HG03571 (cell line): Measurements from ENCODE around the gene TBX1.

ENCODE experiments used
- ATAC-seq: cut with Tn5 transposase; IDR thresholded peaks from one replicate; pipeline ENCODE4 v1.9.1; 2021; ENCODE audit not compliant: unreplicated experiment

Gene TBX1

DNA sequence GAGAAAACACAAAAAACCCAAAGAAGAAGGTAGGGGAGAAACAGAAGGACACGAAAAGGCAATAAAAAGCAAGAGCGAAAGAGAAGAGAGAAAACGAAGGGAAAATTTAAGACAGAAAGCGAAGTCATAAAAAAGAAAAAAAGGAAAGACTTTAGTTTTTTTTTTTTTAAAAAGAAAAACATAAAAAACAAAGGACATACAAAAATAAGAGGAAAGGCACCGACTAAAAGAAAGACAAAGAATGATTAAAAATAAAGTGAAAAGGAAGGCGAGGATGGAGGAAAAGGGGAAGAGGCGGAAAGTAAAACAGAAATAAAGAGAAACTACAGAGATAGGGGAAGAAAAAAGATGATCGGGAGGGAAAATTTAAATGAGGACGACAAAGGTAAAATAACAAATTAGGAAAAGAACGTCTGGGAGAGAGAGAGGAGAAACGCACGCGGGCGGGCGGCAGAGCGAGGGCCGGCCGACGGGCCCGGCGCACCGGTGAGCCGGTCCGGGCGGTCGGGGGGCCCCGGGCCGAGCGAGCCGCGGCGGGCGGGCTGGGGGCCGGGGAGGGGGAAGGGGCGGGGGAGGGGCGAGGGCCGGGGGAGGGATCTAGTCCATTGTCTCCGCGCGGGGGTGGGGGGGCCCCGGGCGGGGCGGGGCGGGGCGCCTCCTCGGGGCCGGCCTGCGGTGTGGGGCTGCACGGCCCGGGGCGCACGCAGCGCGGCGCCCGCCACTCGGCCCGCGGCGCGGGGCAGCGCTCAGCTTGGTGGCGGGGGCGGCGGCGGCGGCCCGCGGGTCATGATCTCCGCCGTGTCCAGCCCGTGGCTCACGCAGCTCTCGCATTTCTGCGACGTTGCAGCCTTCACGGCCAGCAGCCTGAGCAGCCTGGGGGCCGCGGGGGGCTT is at the start of gene TBX1:
Gene TBX1, plus strand, starts transcription at position 721 of the 893 bp plus-strand sequence. Its CDS starts 66 bp downstream, at position 787.
- no peak for ATAC-seq

- no peak for ATAC-seq
Observed at GRCh38 chr22:19713245-19713644, 47.3 kb upstream of the TBX1 start.

- no peak for ATAC-seq
Observed at GRCh38 chr22:19713650-19714311, 46.8 kb upstream of the TBX1 start.

DNA sequence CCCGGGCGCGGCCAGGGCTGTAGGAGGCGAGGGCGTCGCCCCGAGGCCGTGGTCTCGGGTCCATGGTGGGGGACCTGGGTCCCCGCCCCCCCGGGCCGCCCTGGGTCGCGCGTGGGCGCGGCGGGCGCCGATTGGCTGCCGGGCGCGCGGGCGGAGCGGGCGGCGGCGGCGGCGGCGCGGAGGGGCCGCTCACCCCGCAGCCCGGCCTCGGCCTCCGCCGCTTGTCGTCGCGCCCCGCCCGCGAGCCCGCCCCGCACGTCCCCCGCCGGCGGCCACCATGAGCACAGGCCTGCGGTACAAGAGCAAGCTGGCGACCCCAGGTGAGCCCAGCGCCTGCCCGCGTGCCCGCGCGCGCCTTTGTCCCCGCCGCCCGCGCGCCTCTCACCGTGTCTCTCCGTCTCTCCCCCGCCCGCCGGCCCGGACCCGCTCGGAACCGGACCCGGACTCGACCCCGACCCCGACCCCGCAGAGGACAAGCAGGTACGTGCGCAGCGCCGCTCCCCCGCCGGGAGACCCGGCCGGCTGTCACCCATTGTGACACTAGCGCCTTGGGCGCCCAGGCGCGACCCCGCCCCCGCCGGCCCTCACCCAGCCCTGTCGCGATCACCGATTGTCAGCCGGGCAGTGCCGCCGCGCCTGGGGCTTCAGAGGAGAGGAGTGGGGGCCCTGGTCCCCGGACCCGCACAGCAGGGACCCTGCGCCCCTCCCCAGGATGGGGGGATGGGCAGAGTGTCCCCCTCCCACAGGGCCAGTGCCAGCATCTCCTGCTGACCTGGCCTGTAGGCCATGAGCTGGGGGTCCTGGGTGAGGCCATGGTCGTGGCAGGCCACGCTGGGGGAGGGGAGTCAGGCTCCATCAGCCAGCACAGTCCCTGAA is 46.0 kb upstream of the TBX1 start, which contains the start of gene SEPTIN5:
Gene SEPTIN5, plus strand, starts transcription at position 192 of the 876 bp plus-strand sequence. Its CDS starts 86 bp downstream, at position 278.
- ATAC-seq = no peak

DNA sequence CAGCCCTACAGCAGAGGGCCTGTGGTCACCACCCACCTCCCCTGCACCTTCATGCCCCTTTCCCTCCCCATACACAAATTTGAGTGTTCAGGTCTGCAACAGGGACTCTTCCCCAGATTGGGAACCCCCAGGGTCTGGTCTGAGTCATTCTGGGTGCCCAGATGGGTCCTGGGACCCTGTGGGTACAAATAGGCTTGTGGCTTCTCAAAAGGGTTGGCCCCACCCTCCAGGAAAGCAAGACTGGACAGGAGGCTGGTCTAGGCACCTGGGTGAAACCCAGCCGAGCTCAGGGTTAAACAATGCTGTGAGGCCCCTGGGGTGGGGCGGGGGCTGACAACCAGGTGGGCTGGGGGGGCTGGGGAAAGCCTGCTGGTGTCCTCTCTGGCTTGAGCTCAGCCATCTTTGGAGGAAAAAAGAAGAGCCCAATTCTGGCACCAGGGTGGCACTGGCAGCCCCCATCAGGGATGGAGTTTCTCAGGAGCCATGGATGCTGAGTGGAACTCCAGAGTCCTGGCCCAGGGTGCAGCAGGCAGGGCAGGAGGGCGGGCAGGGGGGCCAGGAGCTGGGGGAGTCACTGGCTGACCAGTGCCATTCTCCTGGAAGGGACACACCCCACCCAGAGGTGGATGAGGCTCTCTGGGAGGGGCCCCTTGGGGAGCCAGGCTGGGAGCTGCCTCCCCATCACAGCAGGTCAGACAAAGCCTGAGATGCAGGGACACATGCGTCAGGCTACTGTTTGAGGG is 45.2 kb upstream of the TBX1 start:
- ATAC-seq = no peak

- ATAC-seq = no peak
Observed at GRCh38 chr22:19716041-19716828, 44.3 kb upstream of the TBX1 start.

DNA sequence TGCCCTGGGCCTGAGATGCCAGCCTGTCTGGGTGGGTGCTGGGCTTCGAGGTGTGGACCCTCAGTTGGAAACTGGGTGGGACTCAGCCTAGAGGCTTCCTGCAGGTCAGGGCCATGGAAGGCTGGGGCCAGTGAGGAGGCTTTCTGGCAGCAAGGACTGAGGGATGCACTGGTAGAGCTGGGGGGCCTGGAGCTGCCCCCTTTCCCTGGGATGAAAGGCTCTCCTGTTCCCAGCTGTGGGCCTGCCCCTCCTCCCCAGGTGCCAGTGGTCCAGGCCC is 43.8 kb upstream of the TBX1 start:
- no peak for ATAC-seq

DNA sequence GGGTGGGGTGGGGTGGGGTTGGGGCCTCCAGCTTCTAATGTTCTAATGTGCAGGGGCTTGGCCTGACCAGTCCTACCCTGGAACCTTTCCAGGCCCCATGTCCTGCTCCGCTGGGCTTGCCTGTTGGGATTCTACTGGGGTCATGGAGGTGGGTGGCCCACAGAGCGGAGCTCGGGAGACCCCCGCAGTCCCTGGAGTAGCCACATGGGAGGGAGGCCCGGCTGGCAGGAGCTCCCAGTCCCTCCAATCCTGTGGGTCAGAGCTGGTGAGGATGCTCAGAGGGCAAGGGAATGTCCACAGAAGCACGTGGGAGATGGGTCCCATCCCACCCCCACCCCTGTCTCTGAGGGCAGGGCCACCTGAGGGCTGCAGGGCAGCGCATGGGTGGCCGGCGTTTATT is 43.4 kb upstream of the TBX1 start:
- no peak for ATAC-seq

DNA sequence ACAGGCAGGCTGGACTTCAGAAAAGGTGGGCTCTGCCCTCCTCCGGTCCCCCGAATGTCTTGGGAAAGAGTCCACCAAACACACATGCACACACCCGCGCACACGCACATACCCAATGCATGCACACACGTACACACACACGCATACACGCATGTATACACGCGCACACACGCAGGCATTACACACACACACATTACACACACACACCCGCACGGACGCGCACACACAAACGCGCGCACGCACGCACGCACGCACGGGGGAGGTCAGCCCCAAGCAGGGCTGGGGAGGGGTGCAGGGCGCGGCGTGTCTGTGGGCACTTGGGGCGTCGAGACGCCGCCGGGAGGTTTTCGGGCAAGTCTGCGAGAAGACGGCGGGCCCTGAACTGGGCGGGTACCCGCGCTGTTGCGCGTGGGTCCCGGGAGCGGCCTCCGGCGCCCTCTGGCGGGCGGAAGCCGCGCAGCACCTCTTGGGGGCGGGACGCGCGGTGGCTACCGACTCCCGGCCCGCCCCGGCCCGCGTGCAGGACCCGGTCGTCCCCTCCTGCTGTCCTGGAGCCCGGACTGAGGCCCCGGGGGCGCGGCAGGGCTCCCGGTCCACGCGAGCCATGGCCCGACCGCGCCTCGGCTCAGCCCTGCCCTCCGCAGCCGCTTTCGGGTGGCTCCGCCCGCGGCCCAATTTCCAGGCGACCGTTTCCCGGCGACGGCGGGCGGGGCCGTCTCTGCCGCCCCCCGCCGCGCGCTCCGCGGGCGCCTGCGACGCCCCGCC is 42.7 kb upstream of the TBX1 start:
- no peak for ATAC-seq

GRCh38 chr22:19718456-19719049 is 42.0 kb upstream of the TBX1 start:
- ATAC-seq = no peak

DNA sequence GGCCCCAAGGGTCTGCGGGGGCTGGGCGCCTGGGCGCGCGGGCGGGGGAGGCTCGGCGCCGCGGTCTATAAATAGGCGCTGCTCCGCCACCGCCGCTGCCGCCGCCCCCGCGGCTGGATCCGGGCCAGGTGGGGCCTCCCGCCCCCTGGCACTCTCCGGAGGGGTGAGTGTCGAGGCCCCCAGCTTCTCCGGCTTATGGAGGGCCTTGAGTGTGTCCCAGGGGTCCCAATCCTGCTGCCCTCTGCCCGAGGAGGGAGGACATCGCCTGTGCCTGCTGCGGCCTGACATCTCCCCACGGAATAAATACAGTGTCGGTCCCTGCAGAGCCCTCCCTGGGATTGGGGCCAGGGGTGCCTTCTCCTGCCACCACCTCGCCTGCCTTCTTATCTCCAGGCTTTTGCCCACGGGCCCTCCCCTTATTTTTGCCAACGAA is 41.5 kb upstream of the TBX1 start:
- no peak for ATAC-seq

- no peak for ATAC-seq
Observed at GRCh38 chr22:19719488-19720021, 41.0 kb upstream of the TBX1 start.

DNA sequence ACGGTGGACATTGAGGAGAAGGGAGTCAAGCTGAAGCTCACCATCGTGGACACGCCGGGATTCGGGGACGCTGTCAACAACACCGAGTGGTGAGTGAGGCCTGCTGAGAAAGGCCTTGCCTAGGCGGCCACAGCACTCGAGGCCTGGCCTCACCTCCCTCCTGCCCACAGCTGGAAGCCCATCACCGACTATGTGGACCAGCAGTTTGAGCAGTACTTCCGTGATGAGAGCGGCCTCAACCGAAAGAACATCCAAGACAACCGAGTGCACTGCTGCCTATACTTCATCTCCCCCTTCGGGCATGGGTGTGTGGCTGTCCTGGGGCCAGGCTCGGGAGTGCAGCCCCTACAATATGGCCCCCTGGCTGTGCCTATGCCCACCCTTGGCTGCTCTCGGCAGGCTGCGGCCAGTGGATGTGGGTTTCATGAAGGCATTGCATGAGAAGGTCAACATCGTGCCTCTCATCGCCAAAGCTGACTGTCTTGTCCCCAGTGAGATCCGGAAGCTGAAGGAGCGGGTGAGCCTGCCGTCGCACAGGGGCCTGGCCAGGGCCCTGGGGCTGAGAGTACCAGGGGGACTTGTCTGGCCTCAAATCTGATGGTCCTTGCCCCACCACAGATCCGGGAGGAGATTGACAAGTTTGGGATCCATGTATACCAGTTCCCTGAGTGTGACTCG is 40.3 kb upstream of the TBX1 start:
- no peak for ATAC-seq

GRCh38 chr22:19720999-19721329 is 39.6 kb upstream of the TBX1 start:
- no peak for ATAC-seq

- ATAC-seq = no peak
Observed at GRCh38 chr22:19721330-19722177, 39.0 kb upstream of the TBX1 start.

GRCh38 chr22:19722178-19722981 is 38.2 kb upstream of the TBX1 start:
- ATAC-seq = no peak

DNA sequence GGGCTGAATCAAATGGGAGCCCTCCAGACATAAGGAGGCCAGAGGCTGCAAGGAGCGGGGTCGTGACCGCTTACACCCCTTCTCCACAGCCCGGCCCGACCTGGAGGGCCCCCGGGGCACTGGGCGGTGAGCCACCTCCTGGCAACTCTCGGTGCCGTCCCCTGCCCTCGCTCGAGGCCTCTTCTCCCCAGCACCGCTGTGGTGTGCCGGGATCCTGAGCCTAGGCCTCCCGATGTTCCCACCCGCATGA is 37.7 kb upstream of the TBX1 start:
- ATAC-seq = no peak
